ENCODE measurements around the gene EDNRB.

DNA sequence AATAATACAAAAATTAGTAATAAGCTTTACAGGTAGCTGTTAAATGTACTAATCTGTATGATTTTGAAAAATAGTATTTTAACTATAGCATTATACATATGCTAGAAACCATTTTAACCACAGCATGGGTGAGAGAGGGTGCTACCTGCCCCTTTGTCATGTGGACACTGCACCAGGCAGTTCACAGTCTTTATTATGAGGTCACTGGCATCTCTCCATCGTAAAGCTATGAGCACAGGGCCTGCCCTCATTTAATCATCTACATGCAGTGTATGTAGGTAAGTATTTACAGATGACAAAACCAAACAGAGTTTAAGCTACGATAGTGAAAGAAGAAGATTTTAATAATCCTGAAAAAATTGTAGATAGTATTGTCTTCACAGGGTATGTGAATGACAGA is 21.7 kb downstream of the EDNRB start:
- TF ChIP-seq, protein P1, sequence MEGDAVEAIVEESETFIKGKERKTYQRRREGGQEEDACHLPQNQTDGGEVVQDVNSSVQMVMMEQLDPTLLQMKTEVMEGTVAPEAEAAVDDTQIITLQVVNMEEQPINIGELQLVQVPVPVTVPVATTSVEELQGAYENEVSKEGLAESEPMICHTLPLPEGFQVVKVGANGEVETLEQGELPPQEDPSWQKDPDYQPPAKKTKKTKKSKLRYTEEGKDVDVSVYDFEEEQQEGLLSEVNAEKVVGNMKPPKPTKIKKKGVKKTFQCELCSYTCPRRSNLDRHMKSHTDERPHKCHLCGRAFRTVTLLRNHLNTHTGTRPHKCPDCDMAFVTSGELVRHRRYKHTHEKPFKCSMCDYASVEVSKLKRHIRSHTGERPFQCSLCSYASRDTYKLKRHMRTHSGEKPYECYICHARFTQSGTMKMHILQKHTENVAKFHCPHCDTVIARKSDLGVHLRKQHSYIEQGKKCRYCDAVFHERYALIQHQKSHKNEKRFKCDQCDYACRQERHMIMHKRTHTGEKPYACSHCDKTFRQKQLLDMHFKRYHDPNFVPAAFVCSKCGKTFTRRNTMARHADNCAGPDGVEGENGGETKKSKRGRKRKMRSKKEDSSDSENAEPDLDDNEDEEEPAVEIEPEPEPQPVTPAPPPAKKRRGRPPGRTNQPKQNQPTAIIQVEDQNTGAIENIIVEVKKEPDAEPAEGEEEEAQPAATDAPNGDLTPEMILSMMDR (IDR thresholded peaks at IDR 0.05 in 2 of 3, conservative IDR thresholded peaks at IDR 0.05 in 1 of 3; ENCODE audit: borderline replicate concordance in 1 of 3, insufficient read depth in 1 of 3, low read depth in 2 of 3, low read length in 2 of 3): no peak
- TF ChIP-seq EZH2phosphoT487 (IDR thresholded peaks at IDR 0.05; ENCODE audit: borderline replicate concordance): no peak
- no peak for TF ChIP-seq POLR2A (IDR thresholded peaks at IDR 0.05; ENCODE audit: borderline replicate concordance, extremely low read depth, insufficient read depth, insufficient read length)
- TF ChIP-seq, protein P2, sequence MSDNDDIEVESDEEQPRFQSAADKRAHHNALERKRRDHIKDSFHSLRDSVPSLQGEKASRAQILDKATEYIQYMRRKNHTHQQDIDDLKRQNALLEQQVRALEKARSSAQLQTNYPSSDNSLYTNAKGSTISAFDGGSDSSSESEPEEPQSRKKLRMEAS (IDR thresholded peaks at IDR 0.05): no peak
- no peak for TF ChIP-seq EZH2 (IDR thresholded peaks at IDR 0.05)
- TF ChIP-seq POLR2AphosphoS5 (IDR thresholded peaks at IDR 0.05; ENCODE audit: low read depth, low read length): no peak
- TF ChIP-seq CBX3 (IDR thresholded peaks at IDR 0.05; ENCODE audit: low read depth): no peak
- TF ChIP-seq, protein P3, sequence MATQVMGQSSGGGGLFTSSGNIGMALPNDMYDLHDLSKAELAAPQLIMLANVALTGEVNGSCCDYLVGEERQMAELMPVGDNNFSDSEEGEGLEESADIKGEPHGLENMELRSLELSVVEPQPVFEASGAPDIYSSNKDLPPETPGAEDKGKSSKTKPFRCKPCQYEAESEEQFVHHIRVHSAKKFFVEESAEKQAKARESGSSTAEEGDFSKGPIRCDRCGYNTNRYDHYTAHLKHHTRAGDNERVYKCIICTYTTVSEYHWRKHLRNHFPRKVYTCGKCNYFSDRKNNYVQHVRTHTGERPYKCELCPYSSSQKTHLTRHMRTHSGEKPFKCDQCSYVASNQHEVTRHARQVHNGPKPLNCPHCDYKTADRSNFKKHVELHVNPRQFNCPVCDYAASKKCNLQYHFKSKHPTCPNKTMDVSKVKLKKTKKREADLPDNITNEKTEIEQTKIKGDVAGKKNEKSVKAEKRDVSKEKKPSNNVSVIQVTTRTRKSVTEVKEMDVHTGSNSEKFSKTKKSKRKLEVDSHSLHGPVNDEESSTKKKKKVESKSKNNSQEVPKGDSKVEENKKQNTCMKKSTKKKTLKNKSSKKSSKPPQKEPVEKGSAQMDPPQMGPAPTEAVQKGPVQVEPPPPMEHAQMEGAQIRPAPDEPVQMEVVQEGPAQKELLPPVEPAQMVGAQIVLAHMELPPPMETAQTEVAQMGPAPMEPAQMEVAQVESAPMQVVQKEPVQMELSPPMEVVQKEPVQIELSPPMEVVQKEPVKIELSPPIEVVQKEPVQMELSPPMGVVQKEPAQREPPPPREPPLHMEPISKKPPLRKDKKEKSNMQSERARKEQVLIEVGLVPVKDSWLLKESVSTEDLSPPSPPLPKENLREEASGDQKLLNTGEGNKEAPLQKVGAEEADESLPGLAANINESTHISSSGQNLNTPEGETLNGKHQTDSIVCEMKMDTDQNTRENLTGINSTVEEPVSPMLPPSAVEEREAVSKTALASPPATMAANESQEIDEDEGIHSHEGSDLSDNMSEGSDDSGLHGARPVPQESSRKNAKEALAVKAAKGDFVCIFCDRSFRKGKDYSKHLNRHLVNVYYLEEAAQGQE (IDR thresholded peaks at IDR 0.05; ENCODE audit: low read depth): no peak
- no peak for TF ChIP-seq YY1 (IDR thresholded peaks at IDR 0.05; ENCODE audit: extremely low read depth, insufficient replicate concordance, low read depth, low read length)
- no peak for TF ChIP-seq ZNF274 (IDR thresholded peaks at IDR 0.05; ENCODE audit: low read depth, low read length)
- TF ChIP-seq JUND (IDR thresholded peaks at IDR 0.05): no peak
- TF ChIP-seq ELF1 (IDR thresholded peaks at IDR 0.05; ENCODE audit: borderline replicate concordance, low read depth): no peak
- no peak for TF ChIP-seq SP1 (IDR thresholded peaks at IDR 0.05; ENCODE audit: low read depth)

Data from HCT116 (cell line).